ENCODE results near the gene COL4A6.

Gene COL4A6

DNA sequence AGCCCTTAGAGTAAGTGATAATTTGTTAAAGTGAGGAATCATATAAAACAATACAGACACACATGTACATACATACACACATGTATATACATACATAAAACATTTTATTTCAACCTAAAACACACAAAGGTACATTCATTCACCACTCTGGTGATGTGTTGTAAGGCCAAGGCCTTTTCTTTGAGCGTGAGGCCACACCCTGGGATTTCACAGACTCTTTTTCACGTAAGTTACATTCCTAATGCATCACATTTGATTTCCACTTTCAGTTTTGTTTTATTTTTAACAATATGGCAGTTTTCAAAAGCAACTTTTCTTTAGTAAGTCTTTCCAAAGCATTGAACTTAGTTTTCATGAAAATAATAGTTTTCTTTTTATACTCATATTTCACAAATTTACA is 170.7 kb downstream of the COL4A6 start:
- no peak for DNase-seq

GRCh38 chrX:108264376-108264775 is 173.8 kb downstream of the COL4A6 start:
- no peak for DNase-seq

DNA sequence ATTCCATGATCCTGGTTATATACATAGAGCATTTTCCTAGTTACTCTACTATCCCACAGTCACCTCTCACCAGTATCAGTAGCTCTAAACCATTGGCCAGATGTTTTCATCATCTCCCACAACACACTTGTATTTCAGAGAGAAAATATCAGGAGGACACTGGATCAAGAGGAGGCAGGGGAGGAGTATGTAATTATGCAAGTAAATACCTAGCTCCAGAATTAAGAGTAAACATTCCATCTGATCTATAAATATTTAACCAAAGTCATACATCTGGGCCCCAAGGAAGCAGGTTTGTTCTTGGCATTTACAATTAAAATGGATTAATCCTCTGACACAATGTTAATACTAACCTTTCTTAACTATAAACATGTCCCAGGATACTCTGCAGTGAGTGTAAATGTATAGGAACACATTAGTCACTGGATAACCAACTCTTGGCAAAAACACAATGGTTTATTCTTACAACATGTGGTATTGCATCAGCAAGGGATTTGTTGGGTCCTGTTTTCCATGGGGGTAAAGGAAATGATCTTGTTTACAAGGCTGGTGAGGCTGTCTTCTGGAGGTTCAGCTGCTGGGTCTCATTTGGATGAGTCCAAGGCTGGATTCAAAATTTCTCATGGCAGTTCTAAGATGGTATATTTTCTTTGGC is 176.5 kb downstream of the COL4A6 start:
- DNase-seq, result peak; percentile 2

GRCh38 chrX:108257556-108257955 is 180.7 kb downstream of the COL4A6 start:
- no peak for DNase-seq

- no peak for DNase-seq
Measured at GRCh38 chrX:108254636-108255035, 183.6 kb downstream of the COL4A6 start.

DNA sequence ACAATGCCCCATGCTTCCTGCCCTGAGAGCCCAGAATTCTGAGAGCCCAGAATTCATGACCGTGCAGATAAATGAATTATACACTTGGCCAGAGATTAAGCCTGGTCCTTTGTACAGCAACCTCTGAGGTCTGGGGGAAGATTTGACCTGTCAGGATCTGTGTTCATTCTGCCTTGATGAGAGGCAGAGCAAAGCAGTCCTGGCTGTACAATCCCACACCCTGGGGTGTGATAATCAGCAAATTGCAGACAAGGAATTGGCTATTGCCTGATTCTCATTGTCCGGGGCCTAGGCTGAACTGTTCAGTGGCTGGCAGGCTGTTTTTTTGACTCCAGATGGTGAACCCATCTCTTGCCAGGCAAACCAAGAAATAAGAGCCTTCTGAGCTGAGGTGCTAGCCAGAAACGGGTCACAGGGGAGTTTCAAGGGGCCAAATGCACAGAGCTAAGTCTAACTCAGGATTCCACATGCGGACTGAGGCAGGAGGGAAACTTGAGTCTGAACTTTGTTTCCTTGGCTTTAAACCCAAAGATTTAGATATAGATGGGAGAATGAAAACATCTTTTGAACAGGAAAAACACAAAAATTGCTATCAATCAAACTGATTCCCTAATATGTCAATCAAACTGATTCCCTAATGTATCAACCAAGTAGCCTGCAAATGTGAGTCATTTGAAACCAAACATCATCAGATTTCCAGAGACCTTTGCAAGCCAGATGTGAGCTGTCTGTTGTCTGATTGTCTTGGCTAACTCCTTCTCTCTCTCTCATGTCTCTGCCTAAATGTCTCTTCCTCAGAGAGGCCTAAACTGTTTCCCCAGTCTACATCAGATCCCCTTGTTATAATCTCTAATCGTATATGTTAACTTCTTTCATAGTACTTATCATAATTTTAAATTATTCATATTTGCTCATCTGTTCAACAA is 187.3 kb downstream of the COL4A6 start:
- DNase-seq, result no peak

GRCh38 chrX:108246304-108246954 is 191.8 kb downstream of the COL4A6 start:
- no peak for DNase-seq

- no peak for DNase-seq
Measured at GRCh38 chrX:108245462-108245861, 192.8 kb downstream of the COL4A6 start.

DNA sequence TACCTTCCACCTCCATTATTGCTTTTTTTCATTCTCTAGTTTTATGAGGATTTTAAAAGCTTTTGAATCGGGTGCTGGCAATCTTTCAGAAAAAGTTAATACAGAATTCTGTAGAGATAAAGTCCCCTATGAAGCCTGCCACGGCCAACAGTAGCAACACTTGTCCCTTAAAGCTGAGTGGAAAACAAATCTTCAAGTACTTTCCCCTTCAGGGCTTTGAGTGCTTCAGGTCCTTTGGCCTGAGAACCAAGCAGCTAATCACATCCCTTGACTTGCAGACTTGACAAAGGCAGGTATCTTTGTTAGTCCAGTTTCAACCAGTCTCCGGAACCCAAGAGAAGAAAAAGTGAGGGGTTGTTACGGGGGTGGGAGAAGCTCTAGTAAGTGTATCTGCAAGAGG is 202.2 kb downstream of the COL4A6 start:
- no peak for DNase-seq

- no peak for DNase-seq
Measured at GRCh38 chrX:108230574-108230973, 207.6 kb downstream of the COL4A6 start.

- DNase-seq, result peak; percentile 11
Measured at GRCh38 chrX:108224727-108225621, 213.2 kb downstream of the COL4A6 start.

DNA sequence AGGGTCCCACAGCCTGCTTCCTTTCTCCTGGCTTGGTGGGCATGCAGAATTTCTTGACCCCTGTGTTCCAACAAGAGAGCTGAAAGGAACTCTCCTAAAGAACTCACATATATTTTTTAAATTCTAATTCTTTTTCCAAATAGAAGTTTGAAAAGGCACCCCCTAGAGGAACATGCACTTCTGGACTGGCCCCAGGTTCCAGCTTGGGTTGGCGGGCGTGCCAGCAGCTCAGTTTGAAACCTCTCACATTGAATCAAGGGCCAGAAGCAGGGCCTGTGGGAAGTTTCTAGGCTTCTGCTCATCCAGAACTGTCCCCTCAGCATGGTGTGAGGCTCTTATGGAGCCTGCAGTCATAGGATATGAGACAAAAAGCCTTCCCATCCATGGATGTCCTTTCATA is 214.0 kb downstream of the COL4A6 start:
- no peak for DNase-seq

DNA sequence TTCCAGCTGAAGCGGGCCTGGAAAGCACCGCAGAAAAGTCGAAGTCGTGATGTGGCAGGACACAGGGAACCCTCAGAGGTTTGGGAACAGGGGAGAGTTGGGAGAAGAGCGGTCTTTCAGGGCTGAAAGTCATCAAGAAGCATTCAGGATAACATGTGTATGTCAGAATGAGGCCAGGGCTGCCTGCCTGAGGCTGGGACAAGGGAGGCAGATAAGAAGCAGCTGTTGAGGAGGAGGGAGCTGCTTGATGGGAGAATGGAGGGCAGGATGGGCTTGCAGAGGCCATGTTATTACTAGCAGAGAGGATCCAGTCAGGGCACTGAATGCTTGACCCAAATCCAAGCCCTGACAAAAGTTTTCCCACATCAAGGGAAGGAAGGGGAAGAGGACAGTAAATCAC is 214.6 kb downstream of the COL4A6 start:
- DNase-seq, result no peak

DNA sequence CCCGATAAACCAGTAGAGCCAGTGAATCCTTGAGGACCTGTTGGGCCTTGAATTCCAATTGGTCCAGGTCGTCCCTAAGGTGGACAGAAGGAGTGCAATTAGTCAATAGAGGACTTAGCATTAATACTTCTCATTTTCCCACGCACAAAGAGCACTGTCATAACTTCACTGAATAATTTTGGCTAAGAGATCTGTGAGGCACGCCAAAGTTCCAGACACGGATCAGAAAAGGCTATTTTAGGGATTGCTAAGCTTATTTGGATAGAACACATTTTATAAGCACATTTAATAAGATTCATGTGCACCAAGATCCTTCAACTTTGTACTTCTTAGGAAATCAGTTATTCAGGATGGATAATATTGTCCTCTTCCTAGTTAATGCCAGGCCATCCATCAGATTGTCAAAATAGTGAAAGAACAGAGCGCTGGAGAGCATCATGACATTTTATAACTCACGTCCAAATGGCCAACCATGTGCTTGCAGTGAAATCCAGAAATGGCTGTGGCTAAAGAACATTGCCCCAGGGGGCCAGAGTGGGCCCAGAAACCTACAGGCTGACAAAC is 216.8 kb downstream of the COL4A6 start:
- no peak for DNase-seq

DNA sequence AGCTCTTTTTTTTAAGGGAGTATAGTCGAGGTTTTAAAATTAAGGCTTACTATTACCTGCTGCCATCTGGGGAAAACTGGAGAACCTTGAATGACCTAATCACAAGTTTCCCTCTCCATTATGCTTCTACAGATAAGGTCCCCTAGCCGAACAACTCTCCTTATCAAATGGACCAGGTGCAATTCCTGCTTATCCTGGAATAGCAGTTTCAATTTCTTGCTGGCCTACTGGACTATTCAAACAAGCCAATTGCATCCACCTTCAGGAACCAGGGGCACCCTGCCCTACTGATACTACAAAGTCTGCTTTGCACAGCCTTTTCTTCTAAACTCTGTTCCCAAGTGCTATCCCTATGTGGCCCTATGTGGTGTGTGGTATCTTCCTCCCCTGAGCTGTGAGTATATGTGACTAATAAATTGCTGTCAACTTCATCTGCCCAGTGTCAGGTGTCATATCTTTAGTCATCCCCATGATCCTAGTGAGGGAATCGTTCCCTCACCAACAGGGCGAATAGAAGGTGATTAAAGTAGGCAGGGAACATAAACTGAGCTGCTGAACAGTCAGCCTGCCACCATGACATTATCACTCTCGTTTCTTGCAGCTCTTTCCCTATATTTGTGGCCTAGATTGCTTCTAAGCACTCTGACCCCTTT is 218.1 kb downstream of the COL4A6 start:
- DNase-seq, result no peak

- peak; percentile 8 for DNase-seq
Measured at GRCh38 chrX:108217876-108218275, 220.3 kb downstream of the COL4A6 start.

- peak; percentile 9 for DNase-seq
Measured at GRCh38 chrX:108216919-108217571, 221.2 kb downstream of the COL4A6 start.

DNA sequence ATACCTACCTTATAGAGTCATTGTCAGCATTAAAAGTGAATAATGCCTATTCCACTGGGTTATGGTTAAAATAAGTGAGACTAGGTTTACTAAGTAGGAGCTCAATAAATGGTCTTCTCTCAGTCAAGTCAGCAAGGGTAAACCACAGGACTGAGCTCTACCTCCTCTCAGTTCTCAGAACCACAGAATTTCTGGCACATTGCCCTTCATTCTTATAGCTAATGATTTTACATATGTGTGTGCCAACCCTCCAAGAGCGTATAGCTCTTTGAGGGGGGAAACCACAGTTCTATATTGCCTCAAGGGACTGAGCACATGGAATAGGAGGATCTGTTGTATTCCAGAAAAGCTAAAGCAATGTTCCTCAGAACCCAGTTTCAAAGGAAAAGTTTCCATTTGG is 221.8 kb downstream of the COL4A6 start:
- peak; percentile 83 for DNase-seq

- DNase-seq, result no peak
Measured at GRCh38 chrX:108211301-108211700, 226.9 kb downstream of the COL4A6 start.

DNA sequence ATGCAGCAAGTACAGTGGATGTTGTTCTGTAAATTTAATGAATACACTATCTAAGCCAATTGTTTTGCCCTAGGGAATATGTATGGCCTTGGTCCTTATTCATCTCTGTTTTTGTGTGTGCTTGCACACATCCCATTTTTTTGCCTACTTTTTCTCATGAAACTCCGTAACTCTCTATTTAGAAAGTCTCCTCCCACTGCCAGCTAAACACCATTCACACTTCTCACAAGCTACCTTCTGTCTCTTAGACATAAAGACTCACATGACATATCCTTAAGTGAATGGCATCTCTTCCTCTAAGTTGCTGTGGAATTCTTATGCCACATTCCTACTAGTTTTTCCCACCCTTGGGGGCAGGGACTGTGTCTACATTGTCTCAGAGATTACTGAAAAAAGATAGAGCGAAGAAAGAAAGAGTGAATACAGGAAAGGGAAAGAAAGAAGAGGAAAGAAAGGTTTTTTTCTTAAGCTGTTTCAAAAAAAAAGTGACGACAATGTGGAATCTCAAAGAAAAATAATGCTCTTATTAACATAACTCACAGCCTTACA is 229.1 kb downstream of the COL4A6 start:
- DNase-seq, result no peak

DNA sequence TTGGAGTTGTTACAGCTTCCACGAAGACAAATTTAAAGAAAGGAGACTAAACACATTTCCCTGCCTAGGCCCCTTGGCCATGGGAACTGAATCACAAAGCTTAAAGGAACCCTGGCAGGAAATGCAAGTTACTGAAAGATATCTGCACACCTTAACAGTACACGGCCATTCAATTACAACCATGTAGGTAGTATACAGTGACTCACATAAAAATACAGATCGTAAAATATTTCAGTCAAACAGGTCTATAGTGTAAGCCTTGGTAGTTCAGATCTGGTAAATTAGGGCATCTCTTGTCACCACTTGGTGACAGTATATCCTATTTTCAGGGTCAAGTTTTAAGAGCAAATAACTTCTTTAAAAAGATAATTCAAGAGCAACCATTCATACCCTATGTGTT is 234.7 kb downstream of the COL4A6 start:
- no peak for DNase-seq
